ENCODE results near the gene DUT.

DNA sequence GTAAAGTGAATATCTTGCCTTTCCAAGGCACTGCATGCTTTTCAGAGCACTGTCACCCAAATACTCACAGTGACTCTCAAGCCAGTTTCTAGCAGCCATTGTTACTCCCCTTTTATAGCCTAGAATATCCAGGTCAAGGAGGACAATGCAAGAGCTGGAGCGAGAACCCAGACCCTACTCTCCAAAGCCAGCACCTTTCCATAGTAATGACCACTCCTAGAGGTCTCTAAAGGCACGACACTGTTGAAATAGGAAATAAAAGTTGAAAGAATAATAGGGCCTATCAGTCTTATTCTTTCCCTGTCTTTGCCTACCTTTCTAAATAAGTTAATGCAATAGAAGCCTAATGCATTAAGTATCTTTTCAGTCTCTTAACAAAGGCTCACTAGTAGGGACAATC, 33.6 kb upstream of the DUT start:
- TF ChIP-seq CTBP1 (IDR thresholded peaks at IDR 0.05; ENCODE audit: borderline replicate concordance) (no peak), BHLHE40 (IDR thresholded peaks at IDR 0.05; ENCODE audit: borderline replicate concordance) (no peak), SUZ12 (IDR thresholded peaks at IDR 0.05) (no peak)
